Measurements from ENCODE around the gene EPOP. TPM values are rescaled to one million over a fixed set of nuclear protein-coding genes. Genes with fewer than 3 reads are reported as not detected.

The EPOP gene
- total and polyA plus RNA-seq, 2 of the 13 experiments (the other 11 are each of a cell fraction or from before 2014, with no cell fraction given): 14.7 to 37.8 TPM

DNA sequence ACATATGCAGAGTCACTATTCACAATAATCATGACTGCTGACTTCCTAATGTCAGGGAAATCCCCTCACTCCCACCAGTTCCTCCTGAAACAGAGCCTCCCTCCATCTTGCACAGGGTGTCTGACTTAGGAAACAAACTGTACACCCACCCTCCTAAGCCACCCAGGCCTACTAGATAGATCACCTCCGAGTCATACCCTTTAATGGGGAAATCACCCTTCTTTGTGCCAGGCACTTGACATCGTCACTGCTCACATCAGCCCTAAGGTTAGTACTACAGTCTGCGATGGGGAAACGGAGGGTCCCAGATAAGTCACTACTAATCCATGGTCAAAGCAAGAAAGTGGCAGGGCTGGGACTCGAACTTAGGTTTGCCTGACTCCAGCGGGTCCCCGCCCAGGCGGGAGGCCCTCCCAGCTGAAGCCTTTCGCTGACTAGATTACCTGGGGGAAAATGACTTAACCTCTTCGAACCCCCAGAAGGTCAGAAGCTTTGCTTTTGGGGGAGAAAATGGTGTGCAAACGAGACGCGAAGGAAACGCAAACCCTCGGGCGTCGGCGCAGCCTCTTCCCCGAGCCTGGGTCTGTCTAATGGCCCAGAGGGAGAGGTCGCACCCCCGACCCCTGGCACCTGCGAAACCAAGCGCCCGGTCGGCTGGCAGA, 26.9 kb upstream of the EPOP start (continued):
- TF ChIP-seq, protein P1, sequence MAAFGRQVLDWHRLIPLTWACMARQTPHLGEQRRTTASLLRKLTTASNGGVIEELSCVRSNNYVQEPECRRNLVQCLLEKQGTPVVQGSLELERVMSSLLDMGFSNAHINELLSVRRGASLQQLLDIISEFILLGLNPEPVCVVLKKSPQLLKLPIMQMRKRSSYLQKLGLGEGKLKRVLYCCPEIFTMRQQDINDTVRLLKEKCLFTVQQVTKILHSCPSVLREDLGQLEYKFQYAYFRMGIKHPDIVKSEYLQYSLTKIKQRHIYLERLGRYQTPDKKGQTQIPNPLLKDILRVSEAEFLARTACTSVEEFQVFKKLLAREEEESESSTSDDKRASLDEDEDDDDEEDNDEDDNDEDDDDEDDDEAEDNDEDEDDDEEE (CRISPR knock-in tag; IDR thresholded peaks at IDR 0.05): no peak
- TF ChIP-seq, protein P2, sequence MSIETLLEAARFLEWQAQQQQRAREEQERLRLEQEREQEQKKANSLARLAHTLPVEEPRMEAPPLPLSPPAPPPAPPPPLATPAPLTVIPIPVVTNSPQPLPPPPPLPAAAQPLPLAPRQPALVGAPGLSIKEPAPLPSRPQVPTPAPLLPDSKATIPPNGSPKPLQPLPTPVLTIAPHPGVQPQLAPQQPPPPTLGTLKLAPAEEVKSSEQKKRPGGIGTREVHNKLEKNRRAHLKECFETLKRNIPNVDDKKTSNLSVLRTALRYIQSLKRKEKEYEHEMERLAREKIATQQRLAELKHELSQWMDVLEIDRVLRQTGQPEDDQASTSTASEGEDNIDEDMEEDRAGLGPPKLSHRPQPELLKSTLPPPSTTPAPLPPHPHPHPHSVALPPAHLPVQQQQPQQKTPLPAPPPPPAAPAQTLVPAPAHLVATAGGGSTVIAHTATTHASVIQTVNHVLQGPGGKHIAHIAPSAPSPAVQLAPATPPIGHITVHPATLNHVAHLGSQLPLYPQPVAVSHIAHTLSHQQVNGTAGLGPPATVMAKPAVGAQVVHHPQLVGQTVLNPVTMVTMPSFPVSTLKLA (IDR thresholded peaks at IDR 0.05): no peak
- TF ChIP-seq ZNF614 (CRISPR knock-in tag; IDR thresholded peaks at IDR 0.05; ENCODE audit: borderline replicate concordance) (no peak), ZNF20 (CRISPR knock-in tag; IDR thresholded peaks at IDR 0.05) (no peak), ZNF430 (CRISPR knock-in tag; IDR thresholded peaks at IDR 0.05) (no peak), ZNF652 (CRISPR knock-in tag; IDR thresholded peaks at IDR 0.05; ENCODE audit: borderline replicate concordance, low read depth) (no peak), NFKB2 (CRISPR knock-in tag; IDR thresholded peaks at IDR 0.05; ENCODE audit: borderline replicate concordance) (0 out of 2 replicates have a peak, but pooled peaks have one; percentile 9), ZBTB20 (CRISPR knock-in tag; IDR thresholded peaks at IDR 0.05; ENCODE audit: borderline replicate concordance, low read depth) (no peak; the same call in 1 of the 2 replicates), ZNF75D (CRISPR knock-in tag; IDR thresholded peaks at IDR 0.05; ENCODE audit: borderline replicate concordance) (no peak), TBX3 (IDR thresholded peaks at IDR 0.05; ENCODE audit: borderline replicate concordance) (no peak), ONECUT2 (CRISPR knock-in tag; IDR thresholded peaks at IDR 0.05) (no peak), ZSCAN21 (CRISPR knock-in tag; IDR thresholded peaks at IDR 0.05; ENCODE audit: borderline replicate concordance) (no peak), SMAD3 (CRISPR knock-in tag; IDR thresholded peaks at IDR 0.05) (peak; percentile 42; the same call in 1 of the 2 replicates), FOXJ3 (CRISPR knock-in tag; IDR thresholded peaks at IDR 0.05; ENCODE audit: borderline replicate concordance) (no peak), ZNF672 (CRISPR knock-in tag; IDR thresholded peaks at IDR 0.05) (no peak), ZNF33A (CRISPR knock-in tag; IDR thresholded peaks at IDR 0.05; ENCODE audit: borderline replicate concordance) (no peak), ZNF709 (CRISPR knock-in tag; IDR thresholded peaks at IDR 0.05) (no peak), SMARCC2 (IDR thresholded peaks at IDR 0.05) (no peak), ZNF768 (CRISPR knock-in tag; IDR thresholded peaks at IDR 0.05) (no peak), ZNF496 (CRISPR knock-in tag; IDR thresholded peaks at IDR 0.05; ENCODE audit: insufficient replicate concordance) (no peak), ISX (CRISPR knock-in tag; conservative IDR thresholded peaks at IDR 0.05) (no peak)
- TF ChIP-seq, protein P3, sequence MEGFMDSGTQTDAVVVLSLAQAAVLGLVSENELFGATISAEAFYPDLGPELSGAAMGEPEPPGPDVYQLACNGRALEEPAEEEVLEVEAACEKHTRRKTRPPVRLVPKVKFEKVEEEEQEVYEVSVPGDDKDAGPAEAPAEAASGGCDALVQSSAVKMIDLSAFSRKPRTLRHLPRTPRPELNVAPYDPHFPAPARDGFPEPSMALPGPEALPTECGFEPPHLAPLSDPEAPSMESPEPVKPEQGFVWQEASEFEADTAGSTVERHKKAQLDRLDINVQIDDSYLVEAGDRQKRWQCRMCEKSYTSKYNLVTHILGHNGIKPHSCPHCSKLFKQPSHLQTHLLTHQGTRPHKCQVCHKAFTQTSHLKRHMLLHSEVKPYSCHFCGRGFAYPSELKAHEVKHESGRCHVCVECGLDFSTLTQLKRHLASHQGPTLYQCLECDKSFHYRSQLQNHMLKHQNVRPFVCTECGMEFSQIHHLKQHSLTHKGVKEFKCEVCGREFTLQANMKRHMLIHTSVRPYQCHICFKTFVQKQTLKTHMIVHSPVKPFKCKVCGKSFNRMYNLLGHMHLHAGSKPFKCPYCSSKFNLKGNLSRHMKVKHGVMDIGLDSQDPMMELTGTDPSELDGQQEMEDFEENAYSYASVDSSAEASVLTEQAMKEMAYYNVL (CRISPR knock-in tag; IDR thresholded peaks at IDR 0.05; ENCODE audit: borderline replicate concordance): no peak
- TF ChIP-seq, protein P4, sequence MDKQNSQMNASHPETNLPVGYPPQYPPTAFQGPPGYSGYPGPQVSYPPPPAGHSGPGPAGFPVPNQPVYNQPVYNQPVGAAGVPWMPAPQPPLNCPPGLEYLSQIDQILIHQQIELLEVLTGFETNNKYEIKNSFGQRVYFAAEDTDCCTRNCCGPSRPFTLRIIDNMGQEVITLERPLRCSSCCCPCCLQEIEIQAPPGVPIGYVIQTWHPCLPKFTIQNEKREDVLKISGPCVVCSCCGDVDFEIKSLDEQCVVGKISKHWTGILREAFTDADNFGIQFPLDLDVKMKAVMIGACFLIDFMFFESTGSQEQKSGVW (CRISPR knock-in tag; IDR thresholded peaks at IDR 0.05; ENCODE audit: borderline replicate concordance): peak; percentile 54; the same call in 1 of the 2 replicates
- TF ChIP-seq, protein P5, sequence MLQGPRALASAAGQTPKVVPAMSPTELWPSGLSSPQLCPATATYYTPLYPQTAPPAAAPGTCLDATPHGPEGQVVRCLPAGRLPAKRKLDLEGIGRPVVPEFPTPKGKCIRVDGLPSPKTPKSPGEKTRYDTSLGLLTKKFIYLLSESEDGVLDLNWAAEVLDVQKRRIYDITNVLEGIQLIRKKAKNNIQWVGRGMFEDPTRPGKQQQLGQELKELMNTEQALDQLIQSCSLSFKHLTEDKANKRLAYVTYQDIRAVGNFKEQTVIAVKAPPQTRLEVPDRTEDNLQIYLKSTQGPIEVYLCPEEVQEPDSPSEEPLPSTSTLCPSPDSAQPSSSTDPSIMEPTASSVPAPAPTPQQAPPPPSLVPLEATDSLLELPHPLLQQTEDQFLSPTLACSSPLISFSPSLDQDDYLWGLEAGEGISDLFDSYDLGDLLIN (CRISPR knock-in tag; IDR thresholded peaks at IDR 0.05; ENCODE audit: borderline replicate concordance): no peak; the same call in 1 of the 2 replicates
